K562 (cell line): ENCODE data around the gene TTC27.

Experiments used
- CHD1 ChIP-seq: fragments of 200-600 bp; sonication (generic); IDR thresholded peaks from one replicate; pipeline ENCODE4 v1.6.1; 2012; ENCODE audit warnings: mild to moderate bottlenecking, moderate library complexity, low read length, inconsistent platforms
- DNMT1 ChIP-seq: fragments of 450-650 bp; IDR thresholded peaks from 2 replicates; pipeline ENCODE4 v1.6.1; 2016; ENCODE audit warnings: antibody characterized with exemption, mild to moderate bottlenecking
- EGR1 ChIP-seq: fragments of 450-650 bp; conservative IDR thresholded peaks from 2 replicates; pipeline ENCODE4 v1.6.1; 2017; ENCODE audit warnings: mild to moderate bottlenecking
- EP300 ChIP-seq: IDR thresholded peaks from 2 replicates; pipeline ENCODE4 v1.6.1; 2012; ENCODE audit warnings: low read length, improper control_type of control experiment
- HCFC1 ChIP-seq: IDR thresholded peaks from 2 replicates; pipeline ENCODE4 v1.6.1; 2012; ENCODE audit warnings: low read depth, low read length, improper control_type of control experiment
- JUND ChIP-seq, 2 experiments: IDR thresholded peaks; 2 replicates in 1 of 2; 3 replicates in 1 of 2; pipeline ENCODE4 v1.6.1; 2011; ENCODE audit warnings: borderline replicate concordance in 2 of 2, low read depth in 2 of 2, low read length in 2 of 2, improper control_type of control experiment in 1 of 2, missing biosample characterization in 1 of 2, missing genetic modification characterization in 1 of 2, missing genetic modification reagents in 1 of 2
- PPARD ChIP-seq: fragments of 250-450 bp; sonication (Bioruptor Pico); IDR thresholded peaks from 2 replicates; pipeline ENCODE4 v1.8.0; 2022; ENCODE audit warnings: inconsistent platforms, mild to moderate bottlenecking, moderate library complexity
- PTTG1 ChIP-seq: fragments of 450-650 bp; IDR thresholded peaks from 2 replicates; pipeline ENCODE4 v1.6.1; 2016; ENCODE audit warnings: low read depth, mild to moderate bottlenecking, missing genetic modification characterization, missing compliant biosample characterization
- RBBP5 ChIP-seq: fragments of 200-600 bp; sonication (generic); IDR thresholded peaks from 2 replicates; pipeline ENCODE4 v1.6.1; 2012; ENCODE audit warnings: borderline replicate concordance, mild to moderate bottlenecking, low read length, control low read depth, inconsistent platforms; ENCODE audit not compliant: insufficient read depth, poor library complexity, severe bottlenecking
- TCF7L2 ChIP-seq: fragments of 150-350 bp; IDR thresholded peaks from 2 replicates; pipeline ENCODE4 v1.6.1; 2016; ENCODE audit warnings: low read depth, mild to moderate bottlenecking, low read length, moderate library complexity
- ZFP30 ChIP-seq: fragments of 250-450 bp; sonication (Bioruptor Pico); IDR thresholded peaks from 2 replicates; pipeline ENCODE4 v1.8.0; 2022; ENCODE audit warnings: moderate library complexity, mild to moderate bottlenecking, inconsistent platforms, borderline replicate concordance
- ZNF174 ChIP-seq: fragments of 250-450 bp; sonication (Bioruptor Pico); IDR thresholded peaks from 2 replicates; pipeline ENCODE4 v1.4.0; 2020; ENCODE audit warnings: mild to moderate bottlenecking
- ZNF407 ChIP-seq: fragments of 450-650 bp; IDR thresholded peaks from 2 replicates; pipeline ENCODE4 v1.6.1; 2016; ENCODE audit warnings: low read depth

GRCh38 chr2:32750880-32751279, 123.0 kb downstream of the TTC27 start:
- TF ChIP-seq ZFP30 (CRISPR knock-in tag) (no peak), DNMT1 (no peak), CHD1 (no peak), PPARD (CRISPR knock-in tag) (no peak), HCFC1 (no peak), ZNF407 (no peak), JUND (IDR thresholded peaks at IDR 0.05; ENCODE audit: borderline replicate concordance, low read depth, low read length) (no peak), JUND (tag; IDR thresholded peaks at IDR 0.05; ENCODE audit: borderline replicate concordance, low read depth, low read length) (no peak), ZNF174 (no peak), TCF7L2 (no peak), PTTG1 (tag) (no peak), EGR1 (no peak), RBBP5 (no peak), EP300 (no peak)
